Muscle of leg (tissue), 11 donors: ENCODE measurements around the gene CD8B2. TPM values are rescaled to one million over a fixed set of nuclear protein-coding genes. Genes with fewer than 3 reads are reported as not detected.
A peak's percentile ranks its signal among the peaks of the same experiment; 100 is the strongest.

Source experiments
- DNase-seq: peaks from one replicate; pipeline ENCODE4 v3.0.0; 2013
- H3K27ac ChIP-seq: one replicate; pipeline ENCODE4 v1.5.1; 2013; ENCODE audit warnings: mild to moderate bottlenecking, low read length, control low read depth
- H3K27me3 ChIP-seq: one replicate; pipeline ENCODE4 v1.6.1; 2013; ENCODE audit warnings: low read length; ENCODE audit not compliant: control insufficient read depth, insufficient read depth
- H3K36me3 ChIP-seq: one replicate; pipeline ENCODE4 v1.6.1; 2013; ENCODE audit warnings: low read length; ENCODE audit not compliant: control insufficient read depth, insufficient read depth
- H3K4me1 ChIP-seq: one replicate; pipeline ENCODE4 v1.6.1; 2013; ENCODE audit warnings: low read length; ENCODE audit not compliant: control insufficient read depth, insufficient read depth
- H3K4me3 ChIP-seq: one replicate; pipeline ENCODE4 v1.5.1; 2013; ENCODE audit warnings: low read length, control low read depth
- H3K9me3 ChIP-seq: replicated peaks from 2 replicates; pipeline ENCODE4 v1.6.1; 2013; ENCODE audit warnings: low read depth, low read length; ENCODE audit not compliant: control insufficient read depth
- WGBS: methylation state at CpG from one replicate; pipeline ENCODE4 v1.1.5; 2013; ENCODE audit warnings: missing lambda C conversion rate; ENCODE audit not compliant: insufficient coverage; 5-methylcytosine and 5-hydroxymethylcytosine counted together
- polyA plus RNA-seq, 8 donors: library from polyadenylated mRNA; unstranded; fragments of 120-200 nt; gene quantifications; one replicate each; pipeline versions ENCODE4 v1.2.1 to v1.2.3, GENCODE V29; 2013; ENCODE audit warnings: inconsistent platforms in 1 of 8, low replicate concordance in 1 of 8; ENCODE audit not compliant: insufficient read length in 8 of 8, insufficient read depth in 1 of 8
- total RNA-seq: library from RNA; stranded (reverse); fragments of 120-200 nt; gene quantifications from one replicate; pipeline ENCODE4 v1.2.4, GENCODE V29; 2013

CD8B2 gene
- total and polyA plus RNA-seq, 9 donors: 0.04 to 0.19 (median 0.09) TPM; not detected in 1

DNA sequence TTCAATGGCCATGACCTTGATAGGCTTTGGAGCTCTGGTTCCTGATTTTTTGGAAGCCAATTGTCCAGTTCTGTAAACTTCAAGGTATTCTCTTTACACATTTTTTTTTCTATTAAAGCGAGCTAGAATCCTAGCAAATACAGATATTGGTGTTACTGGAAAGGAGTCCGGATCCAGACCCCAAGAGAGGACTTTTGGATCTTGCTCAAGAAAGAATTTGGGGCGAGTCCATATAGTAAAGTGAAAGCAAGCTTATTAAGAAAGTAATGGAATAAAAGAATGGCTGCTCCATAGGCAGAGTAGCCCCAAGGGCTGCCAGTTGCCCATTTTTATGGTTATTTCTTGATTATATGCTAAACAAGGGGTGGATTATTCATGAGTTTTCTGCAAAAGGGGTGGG is 45.1 kb downstream of the CD8B2 start:
- DNase-seq: peak; percentile 58
- Histone ChIP-seq H3K4me3 (no peak overlapping the region), H3K36me3 (no peaks in the 10 kb centered on the region), H3K27me3 (no peaks in the 10 kb centered on the region), H3K9me3 (no peaks in the 10 kb centered on the region), H3K4me1 (no peaks in the 10 kb centered on the region), H3K27ac (no peak overlapping the region)
- 49% methylated on average over 2 of the region's 3 CpGs for WGBS

DNA sequence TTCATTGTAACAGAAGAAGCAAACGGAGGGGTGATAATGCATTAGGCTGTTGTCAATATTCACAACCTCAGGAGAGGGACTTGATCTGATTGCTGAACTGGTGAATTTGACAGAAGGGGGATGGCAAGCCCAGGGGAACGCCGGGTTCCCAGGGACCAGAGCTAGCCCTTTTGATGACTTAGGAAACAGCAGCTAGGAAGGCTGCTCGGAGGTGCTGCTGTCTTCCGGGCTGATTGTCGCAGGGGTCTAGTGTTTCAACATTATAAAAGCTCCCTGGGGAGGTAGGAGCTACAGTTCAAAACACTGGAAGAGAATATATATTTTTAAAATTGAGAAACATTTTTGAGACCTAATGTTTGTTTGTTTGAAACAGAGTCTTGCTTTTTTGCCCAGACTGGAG is 47.3 kb downstream of the CD8B2 start:
- Histone ChIP-seq H3K27ac (no peak overlapping the region), H3K9me3 (no peaks in the 10 kb centered on the region), H3K4me3 (no peak overlapping the region), H3K27me3 (no peaks in the 10 kb centered on the region), H3K36me3 (no peaks in the 10 kb centered on the region), H3K4me1 (no peaks in the 10 kb centered on the region)
- WGBS: 33% methylated on average over 6 of the region's 6 CpGs
- no peak for DNase-seq

DNA sequence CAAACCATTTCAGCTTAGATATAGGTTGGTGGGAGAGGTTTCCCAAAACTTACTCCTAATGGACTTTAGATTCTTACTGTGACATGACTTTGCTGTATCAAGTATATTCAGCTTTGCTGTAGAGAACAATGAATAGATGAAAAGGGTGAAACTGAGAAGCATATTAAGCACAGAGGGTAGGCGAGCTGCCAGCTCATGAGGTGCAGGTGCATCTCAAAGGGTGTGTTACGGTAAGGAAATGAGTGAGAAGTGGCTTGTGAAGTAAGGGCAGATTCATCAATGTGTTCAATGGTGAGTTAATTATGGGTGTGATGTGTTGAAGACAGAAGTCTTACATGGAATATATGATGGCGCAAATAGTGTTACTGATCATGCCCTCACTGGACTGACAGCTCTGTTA is 49.3 kb downstream of the CD8B2 start:
- Histone ChIP-seq H3K36me3 (no peaks in the 10 kb centered on the region), H3K27me3 (peaks cover 2% of the 10 kb centered on the region), H3K4me3 (no peak overlapping the region), H3K9me3 (no peaks in the 10 kb centered on the region), H3K4me1 (no peaks in the 10 kb centered on the region), H3K27ac (no peak overlapping the region)
- DNase-seq: no peak
- WGBS: 87% methylated on average over 3 of the region's 3 CpGs

DNA sequence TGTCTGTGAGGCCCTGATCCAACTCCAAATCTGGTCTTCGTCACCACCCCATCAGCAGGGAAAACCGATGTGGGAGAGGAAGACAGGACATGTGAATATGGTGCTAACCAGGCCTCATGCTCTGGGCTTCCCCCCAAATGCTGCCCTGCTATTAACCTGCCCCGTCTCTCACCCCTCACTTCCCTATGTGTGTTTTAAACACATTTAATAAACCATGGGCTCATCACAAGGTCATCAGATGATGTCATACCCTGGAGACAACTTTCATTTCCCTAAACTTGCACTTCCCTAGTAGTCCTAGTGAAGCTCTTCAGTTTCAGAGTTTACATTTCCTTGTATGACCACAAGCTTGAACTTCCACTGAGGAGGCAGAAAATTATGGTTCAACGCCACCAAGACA is 49.9 kb downstream of the CD8B2 start:
- peaks cover 2% of the 10 kb centered on the region for H3K27me3 ChIP-seq
- H3K36me3 ChIP-seq: no peaks in the 10 kb centered on the region
- DNase-seq: peak; percentile 84
- no peak overlapping the region for H3K4me3 ChIP-seq
- H3K4me1 ChIP-seq: no peaks in the 10 kb centered on the region
- no peaks in the 10 kb centered on the region for H3K9me3 ChIP-seq
- H3K27ac ChIP-seq: no peak overlapping the region
- 40% methylated on average over 1 of the region's 4 CpGs for WGBS

DNA sequence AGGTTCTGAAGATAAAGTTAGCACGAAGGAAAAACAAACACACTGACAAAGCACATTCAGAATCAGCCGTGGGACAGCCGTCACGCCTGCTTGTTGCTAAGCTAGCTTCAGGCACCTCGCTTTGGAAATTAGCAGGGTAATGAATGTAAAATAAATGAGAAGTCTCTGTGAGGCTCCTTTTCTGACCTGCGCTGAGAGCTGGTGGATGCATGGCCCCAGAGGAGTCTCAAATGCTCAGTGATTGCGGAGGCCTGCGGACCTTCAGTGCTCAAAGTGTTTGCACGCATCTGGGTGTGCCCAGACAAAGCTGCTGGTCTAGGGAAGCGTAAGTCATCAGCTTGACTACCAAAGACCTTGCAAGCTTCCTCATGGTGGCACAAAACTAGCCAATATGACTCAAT is 50.6 kb downstream of the CD8B2 start:
- 80% methylated on average over 5 of the region's 10 CpGs for WGBS
- peaks cover 2% of the 10 kb centered on the region for H3K27me3 ChIP-seq
- DNase-seq: no peak

DNA sequence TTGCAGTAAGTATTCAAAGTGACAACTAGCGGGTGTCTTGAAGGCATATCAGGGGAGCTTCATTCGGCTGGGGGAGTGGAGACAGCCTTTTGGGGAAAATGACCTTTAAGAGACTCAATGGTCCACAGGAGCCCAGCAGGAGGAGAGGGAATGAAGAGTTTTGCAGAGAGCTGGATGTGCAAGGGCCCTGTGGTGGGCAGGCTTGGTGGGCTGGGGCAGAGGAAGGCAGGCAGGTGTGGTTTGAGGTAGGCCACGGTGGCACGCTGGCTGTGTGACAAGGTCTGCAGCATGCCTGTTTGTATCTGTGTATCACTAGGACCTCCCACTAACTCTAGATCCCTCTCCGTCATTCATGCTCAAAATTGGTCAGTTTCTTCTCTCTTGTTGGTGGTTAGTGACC is 53.7 kb downstream of the CD8B2 start:
- H3K4me1 ChIP-seq: peaks cover 3% of the 10 kb centered on the region
- no peaks in the 10 kb centered on the region for H3K36me3 ChIP-seq
- H3K27ac ChIP-seq: no peak overlapping the region
- whole genome bisulfite sequencing: 100% methylated on average over 1 of the region's 5 CpGs
- no peaks in the 10 kb centered on the region for H3K9me3 ChIP-seq
- DNase-seq: no peak
- peaks cover 7% of the 10 kb centered on the region for H3K27me3 ChIP-seq
- no peak overlapping the region for H3K4me3 ChIP-seq

More for the DNA sequence above, 50.6 kb downstream of the CD8B2 start:
- Histone ChIP-seq H3K4me3 (no peak overlapping the region), H3K27ac (no peak overlapping the region), H3K36me3 (no peaks in the 10 kb centered on the region), H3K9me3 (no peaks in the 10 kb centered on the region), H3K4me1 (no peaks in the 10 kb centered on the region)

DNA sequence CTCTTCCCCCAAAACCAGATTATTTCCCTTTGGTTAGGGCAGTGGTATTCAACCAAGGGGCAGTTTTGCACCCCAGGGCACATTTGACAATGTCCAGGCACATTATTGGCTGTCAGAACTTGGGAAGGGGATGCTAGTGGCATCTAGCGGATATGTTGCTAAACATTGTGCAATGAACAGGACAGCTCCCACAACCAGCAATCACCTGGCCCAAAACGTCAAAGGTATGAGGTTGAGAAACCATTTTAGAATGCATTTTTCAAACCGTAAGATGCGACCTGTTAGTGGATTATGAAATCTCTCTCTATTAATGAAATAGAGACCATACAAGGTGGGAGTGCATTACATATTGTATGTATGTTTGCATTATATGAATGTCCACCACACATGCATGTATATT is 54.2 kb downstream of the CD8B2 start:
- H3K9me3 ChIP-seq: no peaks in the 10 kb centered on the region
- H3K4me1 ChIP-seq: peaks cover 3% of the 10 kb centered on the region
- no peak for DNase-seq
- no peaks in the 10 kb centered on the region for H3K36me3 ChIP-seq
- no CpG with 5 or more reads among the region's 4 CpGs for WGBS
- peaks cover 7% of the 10 kb centered on the region for H3K27me3 ChIP-seq
- no peak overlapping the region for H3K4me3 ChIP-seq
- H3K27ac ChIP-seq: no peak overlapping the region

DNA sequence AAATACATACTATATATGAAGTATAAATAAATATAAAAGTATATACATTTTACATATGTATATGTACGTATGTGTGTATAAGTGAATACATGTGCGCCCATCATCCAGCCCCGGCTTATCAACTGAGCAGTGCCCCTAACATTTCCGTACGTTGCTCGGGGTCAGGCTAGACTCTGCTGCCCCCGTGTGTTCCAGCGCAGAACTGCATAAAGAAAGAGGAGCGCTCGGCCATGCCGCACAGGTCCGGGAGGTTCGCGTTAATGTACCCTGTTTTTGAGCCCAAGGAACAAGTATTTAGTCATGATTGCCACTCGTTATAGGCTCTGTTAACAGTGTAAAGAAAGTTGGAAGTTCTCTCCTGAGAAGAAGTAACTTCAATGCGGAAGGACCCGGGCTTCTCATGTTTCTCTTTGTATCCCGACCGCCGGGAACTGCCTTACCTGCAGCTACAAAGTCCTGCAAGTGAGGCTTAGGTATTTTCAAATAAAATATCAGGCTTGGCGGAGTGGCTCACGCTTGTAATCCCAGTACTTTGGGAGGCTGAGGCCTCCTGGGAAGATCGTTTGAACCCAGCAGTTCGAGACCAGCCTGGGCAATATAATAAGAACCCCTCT is 55.7 kb downstream of the CD8B2 start:
- H3K27ac ChIP-seq: no peak overlapping the region
- peak; percentile 63 for DNase-seq

DNA sequence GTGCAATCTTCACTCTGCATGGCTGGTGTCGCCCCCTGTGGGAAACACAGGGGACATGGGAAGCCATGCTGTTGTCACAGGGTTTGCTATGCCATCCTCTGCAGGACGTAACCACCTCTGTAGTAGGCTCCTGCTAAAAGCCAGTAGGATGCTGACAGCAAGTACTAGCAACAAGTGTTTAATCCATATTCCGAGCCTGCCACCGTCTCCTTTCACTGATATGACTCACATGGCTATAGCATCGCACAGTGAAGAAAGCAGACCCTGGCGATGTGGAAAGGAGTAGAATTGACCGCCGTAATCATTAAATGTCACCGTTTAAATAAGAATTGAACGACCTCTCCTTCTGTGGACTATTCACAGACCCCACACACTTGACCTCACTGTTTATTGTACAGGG is 57.8 kb downstream of the CD8B2 start:
- Histone ChIP-seq H3K4me3 (no peak overlapping the region), H3K27me3 (peaks cover 7% of the 10 kb centered on the region), H3K9me3 (no peaks in the 10 kb centered on the region), H3K4me1 (peaks cover 5% of the 10 kb centered on the region), H3K27ac (no peak overlapping the region), H3K36me3 (no peaks in the 10 kb centered on the region)
- 90% methylated on average over 2 of the region's 10 CpGs for WGBS
- DNase-seq: no peak

More for the DNA sequence above, 55.7 kb downstream of the CD8B2 start:
- Histone ChIP-seq H3K36me3 (no peaks in the 10 kb centered on the region), H3K4me1 (peaks cover 5% of the 10 kb centered on the region), H3K27me3 (peaks cover 7% of the 10 kb centered on the region), H3K9me3 (no peaks in the 10 kb centered on the region), H3K4me3 (peak overlapping the region; percentile 28)
- WGBS: 2% methylated on average over 18 of the region's 24 CpGs

DNA sequence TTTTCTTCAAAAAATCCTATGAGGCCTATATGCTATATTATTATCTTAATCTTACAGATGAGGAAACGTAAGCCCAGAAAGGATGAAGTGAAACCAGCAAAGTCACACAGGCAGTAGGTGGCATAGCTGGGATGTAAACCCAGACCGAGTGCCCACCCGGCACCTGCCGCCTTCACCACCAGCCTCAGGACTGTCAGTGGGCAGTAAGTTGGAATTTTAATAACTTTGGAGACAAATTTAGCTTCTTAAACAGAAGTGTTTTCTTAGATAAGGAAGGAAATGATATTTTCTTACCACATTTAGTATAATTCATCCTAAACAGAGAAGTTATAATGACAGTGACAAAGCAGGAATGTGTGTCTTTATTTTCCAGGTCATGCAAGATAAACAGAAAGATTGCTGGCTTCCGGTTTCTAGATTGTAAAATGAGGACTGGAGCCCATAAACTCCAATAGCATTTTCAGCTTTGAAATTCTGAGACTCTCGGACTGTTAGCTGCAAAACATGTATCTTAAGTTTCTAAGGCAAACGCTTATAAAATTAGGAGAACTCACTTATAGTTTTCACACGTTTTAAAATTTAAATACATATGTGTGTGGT is 59.3 kb downstream of the CD8B2 start:
- peaks cover 5% of the 10 kb centered on the region for H3K4me1 ChIP-seq
- H3K9me3 ChIP-seq: no peaks in the 10 kb centered on the region
- H3K4me3 ChIP-seq: no peak overlapping the region
- peaks cover 5% of the 10 kb centered on the region for H3K27me3 ChIP-seq
- WGBS: 67% methylated on average over 1 of the region's 8 CpGs
- H3K36me3 ChIP-seq: no peaks in the 10 kb centered on the region
- no peak overlapping the region for H3K27ac ChIP-seq
- DNase-seq: no peak
